ENCODE results near the gene DROSHA.

DROSHA gene

GRCh38 chr5:31459594-31459993, 72.3 kb downstream of the DROSHA start:
- no peak for TF ChIP-seq CTCF (IDR thresholded peaks at IDR 0.05; ENCODE audit: borderline replicate concordance, insufficient read depth, low read depth, low read length)
- no peak overlapping the region for H3K4me3 ChIP-seq (ENCODE audit: low read depth, low read length)

- no peak for TF ChIP-seq CTCF (IDR thresholded peaks at IDR 0.05; ENCODE audit: borderline replicate concordance, insufficient read depth, low read depth, low read length)
Measured at GRCh38 chr5:31455172-31455571, 76.7 kb downstream of the DROSHA start.

GRCh38 chr5:31453522-31453921, 78.4 kb downstream of the DROSHA start:
- no peak overlapping the region for H3K4me3 ChIP-seq (ENCODE audit: low read depth, low read length)
- TF ChIP-seq CTCF (IDR thresholded peaks at IDR 0.05; ENCODE audit: borderline replicate concordance, insufficient read depth, low read depth, low read length), result no peak

More at GRCh38 chr5:31455172-31455571, 76.7 kb downstream of the DROSHA start:
- no peak overlapping the region for H3K4me3 ChIP-seq (ENCODE audit: low read depth, low read length)

GRCh38 chr5:31452314-31452713, 79.6 kb downstream of the DROSHA start:
- TF ChIP-seq CTCF (IDR thresholded peaks at IDR 0.05; ENCODE audit: borderline replicate concordance, insufficient read depth, low read depth, low read length), result no peak

GRCh38 chr5:31449962-31450361, 81.9 kb downstream of the DROSHA start:
- no peak overlapping the region for H3K4me3 ChIP-seq (ENCODE audit: low read depth, low read length)
- no peak for TF ChIP-seq CTCF (IDR thresholded peaks at IDR 0.05; ENCODE audit: borderline replicate concordance, insufficient read depth, low read depth, low read length)

More at GRCh38 chr5:31452314-31452713, 79.6 kb downstream of the DROSHA start:
- H3K4me3 ChIP-seq (ENCODE audit: low read depth, low read length), result no peak overlapping the region

- TF ChIP-seq CTCF (IDR thresholded peaks at IDR 0.05; ENCODE audit: borderline replicate concordance, insufficient read depth, low read depth, low read length), result no peak
- no peak overlapping the region for H3K4me3 ChIP-seq (ENCODE audit: low read depth, low read length)
Measured at GRCh38 chr5:31449174-31449573, 82.7 kb downstream of the DROSHA start.

GRCh38 chr5:31445041-31445600, 86.8 kb downstream of the DROSHA start:
- no peak for TF ChIP-seq CTCF (IDR thresholded peaks at IDR 0.05; ENCODE audit: borderline replicate concordance, insufficient read depth, low read depth, low read length)
- H3K4me3 ChIP-seq (ENCODE audit: low read depth, low read length), result no peak overlapping the region

All from GM12875 (cell line).